DND-41 (cell line): ENCODE measurements around the gene PRKAG2.

Experiments
- EZH2 ChIP-seq: IDR thresholded peaks from 3 replicates; pipeline ENCODE4 v1.6.1; 2012; ENCODE audit warnings: borderline replicate concordance, low read depth, mild to moderate bottlenecking, moderate library complexity, low read length, inconsistent platforms; ENCODE audit not compliant: severe bottlenecking
- TF ChIP-seq, protein P1 (sequence below): IDR thresholded peaks from 2 replicates; pipeline ENCODE4 v1.5.1; 2012; ENCODE audit warnings: borderline replicate concordance, low read length, moderate library complexity, mild to moderate bottlenecking; ENCODE audit not compliant: poor library complexity, severe bottlenecking; ENCODE audit errors: extremely low read depth

DNA sequence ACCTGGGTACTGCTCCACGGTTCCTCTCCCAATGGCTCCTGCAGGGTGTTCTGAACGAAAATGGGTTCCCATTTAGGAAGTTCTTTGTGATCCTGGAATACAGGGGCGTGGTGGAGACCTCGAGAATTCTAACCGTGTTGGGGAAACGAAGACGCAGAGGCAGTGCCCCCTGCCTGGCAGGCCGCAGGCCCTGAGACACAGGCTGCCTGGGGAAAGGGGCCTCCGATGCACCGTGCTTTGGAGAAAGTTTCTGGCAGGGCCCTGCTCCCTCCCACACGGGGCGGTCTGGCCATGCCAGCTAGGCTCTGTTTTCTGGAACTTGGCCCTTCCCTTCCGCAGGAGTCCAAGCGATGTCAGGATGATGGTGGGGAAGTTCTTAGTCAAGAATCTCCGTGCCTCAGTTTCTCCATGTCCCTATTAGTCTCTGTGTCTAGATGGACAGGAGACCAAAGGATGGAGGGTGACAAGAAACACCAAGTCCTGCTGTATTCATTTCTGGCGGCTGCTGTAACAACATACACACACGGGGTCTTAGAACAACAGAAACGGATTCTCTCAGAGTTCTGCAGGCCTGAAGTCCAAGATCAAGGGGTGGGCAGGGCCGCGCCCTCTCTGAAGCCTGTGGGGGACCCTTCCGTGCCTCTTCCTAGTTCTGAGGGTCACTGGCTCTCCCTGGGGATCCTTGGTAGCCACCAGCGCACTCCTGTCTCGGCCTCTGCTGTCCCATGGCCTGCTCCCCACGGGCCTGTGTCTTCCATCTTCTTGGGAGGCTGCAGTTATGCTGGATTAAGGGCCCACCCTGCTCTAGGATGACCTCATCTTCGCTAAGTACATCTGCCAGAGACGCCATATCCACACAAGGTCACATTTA lies 27.7 kb downstream of the PRKAG2 start:
- TF ChIP-seq, protein P1, sequence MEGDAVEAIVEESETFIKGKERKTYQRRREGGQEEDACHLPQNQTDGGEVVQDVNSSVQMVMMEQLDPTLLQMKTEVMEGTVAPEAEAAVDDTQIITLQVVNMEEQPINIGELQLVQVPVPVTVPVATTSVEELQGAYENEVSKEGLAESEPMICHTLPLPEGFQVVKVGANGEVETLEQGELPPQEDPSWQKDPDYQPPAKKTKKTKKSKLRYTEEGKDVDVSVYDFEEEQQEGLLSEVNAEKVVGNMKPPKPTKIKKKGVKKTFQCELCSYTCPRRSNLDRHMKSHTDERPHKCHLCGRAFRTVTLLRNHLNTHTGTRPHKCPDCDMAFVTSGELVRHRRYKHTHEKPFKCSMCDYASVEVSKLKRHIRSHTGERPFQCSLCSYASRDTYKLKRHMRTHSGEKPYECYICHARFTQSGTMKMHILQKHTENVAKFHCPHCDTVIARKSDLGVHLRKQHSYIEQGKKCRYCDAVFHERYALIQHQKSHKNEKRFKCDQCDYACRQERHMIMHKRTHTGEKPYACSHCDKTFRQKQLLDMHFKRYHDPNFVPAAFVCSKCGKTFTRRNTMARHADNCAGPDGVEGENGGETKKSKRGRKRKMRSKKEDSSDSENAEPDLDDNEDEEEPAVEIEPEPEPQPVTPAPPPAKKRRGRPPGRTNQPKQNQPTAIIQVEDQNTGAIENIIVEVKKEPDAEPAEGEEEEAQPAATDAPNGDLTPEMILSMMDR: no peak
- no peak for TF ChIP-seq EZH2
